Endothelial cell of umbilical vein (primary cell): ENCODE results near the gene CXCR1. TPM values are rescaled to one million over a fixed set of nuclear protein-coding genes. Genes with fewer than 3 reads are reported as not detected.

Source experiments
- BruUV-seq: library from RNA; stranded (reverse); fragments of 400-500 nt; replicated peaks from 2 replicates; lab custom pipeline; 2021; lab: Mats Ljungman, UMichigan
- CTCF ChIA-PET: fragments of 300-600, 350-600 bp; sonication (Branson Sonifier 250); formaldehyde crosslinking; loops from one replicate; lab custom pipeline; 2021; ENCODE audit warnings: antibody characterized with exemption, inconsistent platforms; lab: Charles Lee
- POLR2A ChIA-PET: fragments of 300-600, 350-600 bp; sonication (Branson Sonifier 250); formaldehyde crosslinking; loops from one replicate; lab custom pipeline; 2021; ENCODE audit warnings: antibody characterized with exemption, inconsistent platforms; lab: Charles Lee
- DNase-seq: peaks from one replicate; pipeline ENCODE4 v3.0.0-alpha.2; 2011; ENCODE audit warnings: low read depth, low spot score
- FAIRE-seq: peaks from 2 replicates; lab custom pipeline; 2011; peaks lifted over from hg19 to GRCh38; lab: Jason Lieb, UNC
- H2AFZ ChIP-seq: 2 replicates; pipeline ENCODE4 v1.6.0; 2012; ENCODE audit warnings: low read depth, low read length, control low read depth, inconsistent platforms
- H3K27ac ChIP-seq: 2 replicates; pipeline ENCODE4 v1.5.1; 2011; ENCODE audit warnings: low read depth, mild to moderate bottlenecking, control low read depth, low read length, moderate library complexity; ENCODE audit not compliant: insufficient read depth
- H3K27me3 ChIP-seq, 2 experiments: 2 replicates each; pipeline versions ENCODE4 v1.6.0 to v1.6.1; 2011; ENCODE audit warnings: low read length in 2 of 2, mixed read lengths in 1 of 2; ENCODE audit not compliant: control insufficient read depth in 2 of 2, insufficient read depth in 2 of 2
- H3K36me3 ChIP-seq, 2 experiments: 2 replicates in 1 of 2; 3 replicates in 1 of 2; pipeline ENCODE4 v1.5.1; 2011; ENCODE audit warnings: low read length in 2 of 2, mild to moderate bottlenecking in 1 of 2, moderate library complexity in 1 of 2; ENCODE audit not compliant: control insufficient read depth in 2 of 2, insufficient read depth in 2 of 2; ENCODE audit errors: extremely low read depth in 1 of 2
- H3K4me1 ChIP-seq: 3 replicates; pipeline ENCODE4 v1.5.1; 2011; ENCODE audit warnings: mild to moderate bottlenecking, low read length; ENCODE audit not compliant: control insufficient read depth, insufficient read depth; ENCODE audit errors: extremely low read depth
- H3K4me2 ChIP-seq: 2 replicates; pipeline ENCODE4 v1.6.1; 2011; ENCODE audit warnings: low read length, control low read depth, mixed read lengths; ENCODE audit not compliant: insufficient read depth
- H3K4me3 ChIP-seq, 3 experiments: fragments of 200-600 bp in 1 of 3; sonication (generic), shearing (Covaris generic) in 1 of 3; replicated peaks in 1 of 3; 2 replicates each; pipeline ENCODE4 v1.5.1; 2011 to 2016; ENCODE audit warnings: control low read depth in 3 of 3, low read length in 3 of 3, mild to moderate bottlenecking in 2 of 3, inconsistent platforms in 1 of 3, low read depth in 1 of 3, moderate library complexity in 1 of 3; ENCODE audit not compliant: insufficient read depth in 1 of 3
- H3K79me2 ChIP-seq: 2 replicates; pipeline ENCODE4 v1.6.0; 2012; ENCODE audit warnings: low read length, inconsistent platforms; ENCODE audit not compliant: control insufficient read depth, insufficient read depth
- H3K9ac ChIP-seq: replicated peaks from 2 replicates; pipeline ENCODE3; 2011; ENCODE audit warnings: low read length, control low read depth; ENCODE audit not compliant: insufficient read depth; ENCODE audit errors: extremely low read depth
- H3K9me1 ChIP-seq: replicated peaks from 3 replicates; pipeline ENCODE4 v1.6.0; 2011; ENCODE audit warnings: mild to moderate bottlenecking, low read length; ENCODE audit not compliant: control insufficient read depth, insufficient read depth; ENCODE audit errors: extremely low read depth
- H3K9me3 ChIP-seq: replicated peaks from 2 replicates; pipeline ENCODE4 v1.5.1; 2012; ENCODE audit warnings: low read length, inconsistent platforms; ENCODE audit not compliant: control insufficient read depth, insufficient read depth
- H4K20me1 ChIP-seq: replicated peaks from 2 replicates; pipeline ENCODE3; 2011; ENCODE audit warnings: mild to moderate bottlenecking, low read length; ENCODE audit not compliant: control insufficient read depth, insufficient read depth; ENCODE audit errors: extremely low read depth
- CTCF ChIP-seq, 2 donors: IDR thresholded peaks; 1 replicate in 1 of 2; 2 replicates in 1 of 2; pipeline ENCODE4 v1.5.1; 2011; ENCODE audit warnings: low read length in 2 of 2, mild to moderate bottlenecking in 2 of 2, moderate library complexity in 2 of 2, control low read depth in 1 of 2, inconsistent platforms in 1 of 2, low read depth in 1 of 2; ENCODE audit not compliant: insufficient read depth in 1 of 2; ENCODE audit errors: extremely low read depth in 1 of 2
- EZH2 ChIP-seq: IDR thresholded peaks from 2 replicates; pipeline ENCODE4 v1.6.1; 2012; ENCODE audit warnings: borderline replicate concordance, low read depth, mild to moderate bottlenecking, moderate library complexity, low read length, inconsistent platforms; ENCODE audit not compliant: severe bottlenecking
- FOS ChIP-seq: IDR thresholded peaks from 2 replicates; pipeline ENCODE4 v1.6.1; 2011; ENCODE audit warnings: mild to moderate bottlenecking, low read length, moderate library complexity, borderline replicate concordance; ENCODE audit not compliant: insufficient read depth
- GATA2 ChIP-seq: IDR thresholded peaks from 2 replicates; pipeline ENCODE4 v1.7.0; 2011; ENCODE audit warnings: low read depth, mild to moderate bottlenecking, moderate library complexity, mixed read lengths, low read length; ENCODE audit not compliant: insufficient read length, insufficient read depth
- JUN ChIP-seq: IDR thresholded peaks from 2 replicates; pipeline ENCODE4 v1.6.1; 2011; ENCODE audit warnings: borderline replicate concordance, low read depth; ENCODE audit not compliant: insufficient read length, insufficient read depth
- MAX ChIP-seq: IDR thresholded peaks from 2 replicates; pipeline ENCODE4 v1.6.1; 2011; ENCODE audit not compliant: insufficient read depth, insufficient read length
- MYC ChIP-seq: IDR thresholded peaks from one replicate; pipeline ENCODE4 v1.6.1; 2011; ENCODE audit warnings: mild to moderate bottlenecking, low read depth, low read length
- POLR2A ChIP-seq: IDR thresholded peaks from 2 replicates; pipeline ENCODE4 v1.6.1; 2012; ENCODE audit warnings: low read depth, mild to moderate bottlenecking, control low read depth, low read length
- POLR2AphosphoS5 ChIP-seq: IDR thresholded peaks from 2 replicates; pipeline ENCODE4 v1.6.1; 2012; ENCODE audit warnings: low read depth, mild to moderate bottlenecking, control low read depth, low read length, moderate library complexity; ENCODE audit not compliant: insufficient read depth
- dilution Hi-C: fragments of 300-500 bp; cut with MboI; formaldehyde crosslinking; loops from one replicate; pipeline ENCODE4 v1.15.0; 2019; ENCODE audit warnings: low sequenced_read_pairs; ENCODE audit not compliant: extremely low pct_ligation_motif_present
- intact Hi-C: fragments of 100-400 bp; cut with micrococcal nuclease; formaldehyde crosslinking; loops from one replicate; pipeline ENCODE4 v1.10.0; 2022
- polyA plus RNA-seq, 4 experiments: library from polyadenylated mRNA; depleted of rRNA in 3 of 4; stranded (reverse) in 3 of 4; unstranded in 1 of 4; fragments of >200 nt; gene quantifications; 2 replicates each; pipeline versions ENCODE4 v1.2.1 to v1.2.3, GENCODE V29; 2011 to 2012; ENCODE audit warnings: missing spikeins in 1 of 4
- total RNA-seq: library from RNA; stranded (reverse); gene quantifications from 2 replicates; pipeline ENCODE4 v1.2.3, GENCODE V29; 2021

The CXCR1 gene
- total and polyA plus RNA-seq, 2 donors (not counting 3 experiments of a cell fraction or from before 2014, with no cell fraction given): not detected

- ChIA-PET CTCF (no interaction called here), POLR2A (no interaction called here)
- H3K36me3 ChIP-seq: no peaks in the 10 kb centered on the region
- no TSS peak for BruUV-seq
- intact Hi-C loops (no loop called here), dilution Hi-C loops (no loop called here)
- H3K4me2 ChIP-seq: no peak overlapping the region
- no peaks in the 10 kb centered on the region for H4K20me1 ChIP-seq
- FAIRE-seq (no peak), DNase-seq (no peak)
- H3K79me2 ChIP-seq: no peaks in the 10 kb centered on the region
- no peak overlapping the region for H2AFZ ChIP-seq
- no peaks in the 10 kb centered on the region for H3K9me1 ChIP-seq
- no peaks in the 10 kb centered on the region for H3K9me3 ChIP-seq
- no peak overlapping the region for H3K4me3 ChIP-seq
- no peaks in the 10 kb centered on the region for H3K4me1 ChIP-seq
- no peak overlapping the region for H3K27ac ChIP-seq
- TF ChIP-seq FOS: no peak
- TF ChIP-seq JUN: no peak
- TF ChIP-seq GATA2: no peak
- TF ChIP-seq MAX: no peak
- no peak for TF ChIP-seq POLR2AphosphoS5
- TF ChIP-seq EZH2: no peak
- no peak for TF ChIP-seq MYC
- TF ChIP-seq POLR2A: no peak
- H3K9ac ChIP-seq: no peak overlapping the region
- no peaks in the 10 kb centered on the region for H3K27me3 ChIP-seq
Observed at GRCh38 chr2:218125095-218125494, 41.7 kb downstream of the CXCR1 start.

- Histone ChIP-seq H3K9me3 (no peaks in the 10 kb centered on the region), H2AFZ (no peak overlapping the region), H3K9ac (no peak overlapping the region), H3K27me3 (no peaks in the 10 kb centered on the region), H3K4me1 (no peaks in the 10 kb centered on the region), H3K36me3 (no peaks in the 10 kb centered on the region), H4K20me1 (no peaks in the 10 kb centered on the region), H3K4me2 (no peak overlapping the region), H3K4me3 (no peak overlapping the region), H3K79me2 (no peaks in the 10 kb centered on the region), H3K9me1 (no peaks in the 10 kb centered on the region), H3K27ac (no peak overlapping the region)
- TF ChIP-seq GATA2 (no peak), POLR2A (no peak), CTCF (IDR thresholded peaks at IDR 0.05; ENCODE audit: extremely low read depth in 1 of 2, insufficient read depth in 1 of 2, low read depth in 1 of 2, low read length in 2 of 2) (no peak), JUN (no peak), MAX (no peak), POLR2AphosphoS5 (no peak), MYC (no peak), EZH2 (no peak), FOS (no peak)
- DNase-seq (no peak), FAIRE-seq (no peak)
- dilution Hi-C loops: no loop called here
- ChIA-PET CTCF (no interaction called here), POLR2A (no interaction called here)
- no TSS peak for BruUV-seq
- intact Hi-C loops: no loop called here
Observed at GRCh38 chr2:218123986-218124385, 42.8 kb downstream of the CXCR1 start.
